Liver (tissue), 9 donors: ENCODE data around the gene TECTA. TPM values are rescaled to one million over a fixed set of nuclear protein-coding genes. Genes with fewer than 3 reads are reported as not detected.

Experiments used
- DNase-seq: peaks from one replicate; pipeline ENCODE4 v3.0.0-alpha.2; 2017; ENCODE audit warnings: low spot score
- H3K27ac ChIP-seq, 2 donors: one replicate each; pipeline ENCODE4 v1.7.0; 2013; ENCODE audit warnings: inconsistent platforms in 2 of 2, low read length in 2 of 2, control low read depth in 1 of 2, low read depth in 1 of 2, mild to moderate bottlenecking in 1 of 2
- H3K27me3 ChIP-seq, 4 donors: one replicate each; pipeline versions ENCODE4 v1.6.1 to v1.7.0; 2013; ENCODE audit warnings: low read length in 3 of 4, inconsistent platforms in 1 of 4, mild to moderate bottlenecking in 1 of 4, moderate library complexity in 1 of 4; ENCODE audit not compliant: control insufficient read depth in 4 of 4, insufficient read depth in 4 of 4
- H3K36me3 ChIP-seq, 4 donors: one replicate each; pipeline versions ENCODE4 v1.6.1 to v1.7.0; 2013; ENCODE audit warnings: low read length in 3 of 4, mild to moderate bottlenecking in 3 of 4, low read depth in 1 of 4, moderate library complexity in 1 of 4; ENCODE audit not compliant: control insufficient read depth in 4 of 4, insufficient read depth in 3 of 4
- H3K4me1 ChIP-seq, 4 donors: one replicate each; pipeline versions ENCODE4 v1.6.1 to v1.7.0; 2013; ENCODE audit warnings: low read length in 3 of 4, mild to moderate bottlenecking in 3 of 4, moderate library complexity in 1 of 4; ENCODE audit not compliant: control insufficient read depth in 4 of 4, insufficient read depth in 4 of 4
- H3K4me3 ChIP-seq, 3 donors: one replicate each; pipeline versions ENCODE4 v1.6.1 to v1.7.0; 2013; ENCODE audit warnings: low read length in 3 of 3, control low read depth in 1 of 3, low read depth in 1 of 3, mild to moderate bottlenecking in 1 of 3
- H3K9ac ChIP-seq, 2 donors: one replicate each; pipeline ENCODE4 v1.7.0; 2013; ENCODE audit warnings: low read length in 2 of 2, mild to moderate bottlenecking in 2 of 2, moderate library complexity in 2 of 2, control low read depth in 1 of 2, low read depth in 1 of 2
- H3K9me3 ChIP-seq, 4 donors: one replicate each; pipeline versions ENCODE4 v1.6.1 to v1.7.0; 2013; ENCODE audit warnings: low read length in 3 of 4; ENCODE audit not compliant: control insufficient read depth in 4 of 4
- ATF3 ChIP-seq: IDR thresholded peaks from 2 replicates; pipeline ENCODE4 v1.6.1; 2016; ENCODE audit warnings: antibody characterized with exemption
- FOXA1 ChIP-seq: IDR thresholded peaks from 2 replicates; pipeline ENCODE4 v1.6.1; 2016; ENCODE audit warnings: antibody characterized with exemption
- GABPA ChIP-seq, 2 donors: IDR thresholded peaks in 1 of 2; conservative IDR thresholded peaks in 1 of 2; 2 replicates each; pipeline ENCODE4 v1.6.1; 2016; ENCODE audit warnings: antibody characterized with exemption in 2 of 2, mild to moderate bottlenecking in 1 of 2, moderate library complexity in 1 of 2
- HNF4A ChIP-seq, 2 donors: conservative IDR thresholded peaks; 2 replicates each; pipeline ENCODE4 v1.6.1; 2016; ENCODE audit warnings: antibody characterized with exemption in 2 of 2, mild to moderate bottlenecking in 2 of 2
- HNF4G ChIP-seq: IDR thresholded peaks from 2 replicates; pipeline ENCODE4 v1.6.1; 2016; ENCODE audit warnings: antibody characterized with exemption
- JUND ChIP-seq, 2 donors: IDR thresholded peaks; 2 replicates each; pipeline ENCODE4 v1.6.1; 2016; ENCODE audit warnings: antibody characterized with exemption in 2 of 2
- MAX ChIP-seq: IDR thresholded peaks from 2 replicates; pipeline ENCODE4 v1.6.1; 2016; ENCODE audit warnings: antibody characterized with exemption
- NR2F2 ChIP-seq: IDR thresholded peaks from 2 replicates; pipeline ENCODE4 v1.6.1; 2016; ENCODE audit warnings: antibody characterized with exemption
- RAD21 ChIP-seq, 2 donors: IDR thresholded peaks; 2 replicates each; pipeline ENCODE4 v1.6.1; 2016; ENCODE audit warnings: antibody characterized with exemption in 2 of 2, mild to moderate bottlenecking in 2 of 2
- REST ChIP-seq: IDR thresholded peaks from 2 replicates; pipeline ENCODE4 v1.6.1; 2016; ENCODE audit warnings: antibody characterized with exemption, mild to moderate bottlenecking
- RXRA ChIP-seq, 2 donors: IDR thresholded peaks; 2 replicates each; pipeline ENCODE4 v1.6.1; 2017 to 2018; ENCODE audit warnings: antibody characterized with exemption in 2 of 2, mild to moderate bottlenecking in 1 of 2
- SP1 ChIP-seq: IDR thresholded peaks from 2 replicates; pipeline ENCODE4 v1.6.1; 2018; ENCODE audit warnings: antibody characterized with exemption, mild to moderate bottlenecking
- TAF1 ChIP-seq: conservative IDR thresholded peaks from 2 replicates; pipeline ENCODE4 v1.6.1; 2016; ENCODE audit warnings: antibody characterized with exemption, mild to moderate bottlenecking
- YY1 ChIP-seq: IDR thresholded peaks from 2 replicates; pipeline ENCODE4 v1.6.1; 2016; ENCODE audit warnings: antibody characterized with exemption, mild to moderate bottlenecking
- WGBS: extraction: QIAGEN DNeasy Blood & Tissue Kit; methylation state at CpG from one replicate; pipeline ENCODE4 v1.1.7; 2013; 5-methylcytosine and 5-hydroxymethylcytosine counted together
- polyA plus RNA-seq, 2 donors: library from polyadenylated mRNA; stranded (reverse) in 1 of 2; unstranded in 1 of 2; fragments of 200-250 nt in 1 of 2; fragments of >200 nt in 1 of 2; fragmentation: Nextera tagmentation in 1 of 2; extraction: Ambion mirVana in 1 of 2; gene quantifications; one replicate each; pipeline versions ENCODE4 v1.2.1 to v1.2.3, GENCODE V29; 2013 to 2015
- total RNA-seq, 2 donors: library from RNA; depleted of rRNA; stranded (reverse); fragments of >200 nt; gene quantifications; one replicate each; pipeline ENCODE4 v1.2.3, GENCODE V29; 2014
- TF ChIP-seq, protein P1 (sequence below): fragments of 150-350 bp; IDR thresholded peaks from 2 replicates; pipeline ENCODE4 v1.5.1; 2017; ENCODE audit warnings: improper control_type of control experiment, low read depth, low read length; ENCODE audit not compliant: missing input control
- donor health status: healthy.
- donor health status: healthy.
- donor health status: healthy.
- donor health status: healthy.
- donor health status: healthy.

The TECTA gene
- total and polyA plus RNA-seq, 4 donors, result 0.46 to 2.4 (median 0.73) TPM

GRCh38 chr11:121122328-121122727, 21.3 kb downstream of the TECTA start:
- Histone ChIP-seq H3K27me3 (no peaks in the 10 kb centered on the region), H3K4me3 (no peak overlapping the region), H3K9ac (no peak overlapping the region), H3K27ac (no peak overlapping the region), H3K36me3 (no peaks in the 10 kb centered on the region), H3K9me3 (peaks cover 0 to 9% (median 5%) of the 10 kb centered on the region in 4 donors), H3K4me1 (no peaks in the 10 kb centered on the region)
- no peak for TF ChIP-seq JUND (IDR thresholded peaks at IDR 0.05)
- TF ChIP-seq FOXA1, result no peak
- TF ChIP-seq HNF4G, result no peak
- no peak for TF ChIP-seq YY1
- TF ChIP-seq REST, result no peak
- TF ChIP-seq NR2F2, result no peak
- TF ChIP-seq RXRA (IDR thresholded peaks at IDR 0.05), result no peak
- TF ChIP-seq RAD21 (IDR thresholded peaks at IDR 0.05), result no peak
- TF ChIP-seq MAX, result no peak
- no peak for TF ChIP-seq TAF1
- no peak for TF ChIP-seq ATF3
- TF ChIP-seq HNF4A (conservative IDR thresholded peaks at IDR 0.05), result no peak
- TF ChIP-seq, protein P1, sequence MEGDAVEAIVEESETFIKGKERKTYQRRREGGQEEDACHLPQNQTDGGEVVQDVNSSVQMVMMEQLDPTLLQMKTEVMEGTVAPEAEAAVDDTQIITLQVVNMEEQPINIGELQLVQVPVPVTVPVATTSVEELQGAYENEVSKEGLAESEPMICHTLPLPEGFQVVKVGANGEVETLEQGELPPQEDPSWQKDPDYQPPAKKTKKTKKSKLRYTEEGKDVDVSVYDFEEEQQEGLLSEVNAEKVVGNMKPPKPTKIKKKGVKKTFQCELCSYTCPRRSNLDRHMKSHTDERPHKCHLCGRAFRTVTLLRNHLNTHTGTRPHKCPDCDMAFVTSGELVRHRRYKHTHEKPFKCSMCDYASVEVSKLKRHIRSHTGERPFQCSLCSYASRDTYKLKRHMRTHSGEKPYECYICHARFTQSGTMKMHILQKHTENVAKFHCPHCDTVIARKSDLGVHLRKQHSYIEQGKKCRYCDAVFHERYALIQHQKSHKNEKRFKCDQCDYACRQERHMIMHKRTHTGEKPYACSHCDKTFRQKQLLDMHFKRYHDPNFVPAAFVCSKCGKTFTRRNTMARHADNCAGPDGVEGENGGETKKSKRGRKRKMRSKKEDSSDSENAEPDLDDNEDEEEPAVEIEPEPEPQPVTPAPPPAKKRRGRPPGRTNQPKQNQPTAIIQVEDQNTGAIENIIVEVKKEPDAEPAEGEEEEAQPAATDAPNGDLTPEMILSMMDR, result no peak
- 76% methylated on average over 3 of the region's 3 CpGs for WGBS
- no peak for DNase-seq

DNA sequence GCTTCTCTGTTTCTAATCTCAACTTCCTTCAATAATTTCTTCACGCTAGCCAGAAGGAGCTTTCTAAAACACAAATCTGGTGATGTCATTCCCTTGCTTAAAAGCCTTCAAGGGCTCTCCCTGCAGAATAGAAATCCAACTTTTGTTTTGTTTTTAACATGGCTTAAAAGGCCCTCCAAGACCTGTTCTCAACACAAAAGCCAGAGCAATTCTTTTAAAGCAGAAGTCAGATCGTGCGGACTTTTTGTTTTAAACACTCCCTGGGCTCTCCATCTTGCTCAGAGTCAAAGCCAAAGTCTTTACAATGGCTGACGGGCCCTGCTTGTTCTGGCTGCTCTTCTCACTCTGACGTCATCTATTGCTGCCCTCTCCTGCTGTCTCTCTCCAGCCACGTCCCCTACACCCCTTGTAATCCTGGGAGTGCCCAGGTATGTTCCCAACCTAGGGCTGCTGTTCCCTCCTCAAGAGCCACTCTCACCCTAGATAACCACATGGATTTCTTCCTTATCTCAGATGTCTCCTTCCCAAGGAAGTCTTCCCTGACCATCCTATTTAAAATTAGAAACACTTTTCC, 22.5 kb downstream of the TECTA start:
- no peak overlapping the region for H3K27ac ChIP-seq
- whole genome bisulfite sequencing, result 82% methylated on average over 6 of the region's 6 CpGs
- no peak overlapping the region for H3K4me3 ChIP-seq
- TF ChIP-seq JUND (IDR thresholded peaks at IDR 0.05) (no peak), SP1 (no peak), TAF1 (no peak), MAX (no peak), HNF4A (conservative IDR thresholded peaks at IDR 0.05) (no peak), GABPA (IDR thresholded peaks at IDR 0.05 in 1 of 2, conservative IDR thresholded peaks at IDR 0.05 in 1 of 2) (no peak), ATF3 (no peak), RXRA (IDR thresholded peaks at IDR 0.05) (no peak), RAD21 (IDR thresholded peaks at IDR 0.05) (no peak), FOXA1 (no peak), REST (no peak)
- TF ChIP-seq, protein P1, result no peak
- H3K4me1 ChIP-seq, result no peaks in the 10 kb centered on the region
- no peak for DNase-seq
- H3K9ac ChIP-seq, result no peak overlapping the region
- H3K9me3 ChIP-seq, result peaks cover 0 to 9% (median 5%) of the 10 kb centered on the region in 4 donors
- H3K36me3 ChIP-seq, result no peaks in the 10 kb centered on the region
- no peaks in the 10 kb centered on the region for H3K27me3 ChIP-seq
